Kidney glomerular epithelial cell (primary cell): ENCODE data around the gene HS1BP3.

Source experiments
- DNase-seq: peaks from one replicate; lab custom pipeline; 2025; lab: John Stamatoyannopoulos, UW

HS1BP3 gene

GRCh38 chr2:20663196-20664070 is 12.5 kb upstream of the HS1BP3 start:
- DNase-seq, result peak; percentile 10

GRCh38 chr2:20662308-20662937 is 11.5 kb upstream of the HS1BP3 start:
- DNase-seq, result no peak

GRCh38 chr2:20661421-20662307 is 10.8 kb upstream of the HS1BP3 start:
- peak; percentile 56 for DNase-seq

- no peak for DNase-seq
These were observed 9.9 kb upstream of the HS1BP3 start for GRCh38 chr2:20660506-20661420.

GRCh38 chr2:20657522-20658235 is 6.8 kb upstream of the HS1BP3 start:
- no peak for DNase-seq

GRCh38 chr2:20656561-20656960 is 5.7 kb upstream of the HS1BP3 start:
- no peak for DNase-seq

GRCh38 chr2:20654535-20654813 is 3.6 kb upstream of the HS1BP3 start:
- no peak for DNase-seq

GRCh38 chr2:20653695-20654534 is 3.0 kb upstream of the HS1BP3 start:
- no peak for DNase-seq

- no peak for DNase-seq
These were observed 2.0 kb upstream of the HS1BP3 start for GRCh38 chr2:20652673-20653575.

- DNase-seq, result no peak
These were observed 1.2 kb upstream of the HS1BP3 start for GRCh38 chr2:20652141-20652540.

GRCh38 chr2:20651731-20652099 is 817 bp upstream of the HS1BP3 start:
- no peak for DNase-seq

GRCh38 chr2:20650393-20650876 is 463 bp downstream of the HS1BP3 start:
- DNase-seq, result peak; percentile 38

GRCh38 chr2:20649976-20650375 is 922 bp downstream of the HS1BP3 start:
- DNase-seq, result no peak

GRCh38 chr2:20649576-20649975 is 1.3 kb downstream of the HS1BP3 start:
- DNase-seq, result no peak

GRCh38 chr2:20648831-20649230 is 2.1 kb downstream of the HS1BP3 start:
- no peak for DNase-seq

GRCh38 chr2:20648206-20648605 is 2.7 kb downstream of the HS1BP3 start:
- DNase-seq, result no peak

GRCh38 chr2:20647738-20648137 is 3.2 kb downstream of the HS1BP3 start:
- DNase-seq, result no peak

- no peak for DNase-seq
These were observed 3.7 kb downstream of the HS1BP3 start for GRCh38 chr2:20647211-20647610.

GRCh38 chr2:20646446-20646845 is 4.5 kb downstream of the HS1BP3 start:
- no peak for DNase-seq
